Measurements from ENCODE around the gene SHROOM3. TPM values are rescaled to one million over a fixed set of nuclear protein-coding genes. Genes with fewer than 3 reads are reported as not detected.

The SHROOM3 gene
- total RNA-seq, 4 donors from 2014 or later: 20.3 to 50.9 (median 34.9) TPM

GRCh38 chr4:76435528-76436319, 695 bp downstream of the SHROOM3 start:
- no peak for DNase-seq
- WGBS, 2 donors: 50 to 52% methylated on average over 7 of the region's 7 CpGs
- Histone ChIP-seq H3K36me3 (no peaks in the 10 kb centered on the region), H3K27ac (peak overlapping the region in 1 of 4 donors; percentile 13), H3K9me3 (no peaks in the 10 kb centered on the region), H3K4me3 (peak overlapping the region in 2 of 4 donors; percentile 16 to 31), H3K27me3 (peaks cover 0 to 4% (median 0%) of the 10 kb centered on the region in 4 donors), H3K4me1 (peaks cover 0 to 19% (median 0%) of the 10 kb centered on the region in 3 donors)
- intact Hi-C loops (cut with DNase I): no loop called here
- TF ChIP-seq CTCF (IDR thresholded peaks at IDR 0.05) (no peak), POLR2A (IDR thresholded peaks at IDR 0.05) (no peak)

GRCh38 chr4:76439491-76439890, 4.5 kb downstream of the SHROOM3 start:
- Histone ChIP-seq H3K27ac (no peak overlapping the region), H3K4me3 (no peak overlapping the region), H3K9me3 (no peaks in the 10 kb centered on the region), H3K4me1 (peaks cover 0 to 17% (median 0%) of the 10 kb centered on the region in 3 donors), H3K27me3 (peaks cover 0 to 4% (median 0%) of the 10 kb centered on the region in 4 donors), H3K36me3 (no peaks in the 10 kb centered on the region)
- intact Hi-C loops (cut with DNase I): no loop called here
- no peak for DNase-seq
- WGBS, 2 donors: 90 to 93% methylated on average over 2 of the region's 2 CpGs
- TF ChIP-seq POLR2A (IDR thresholded peaks at IDR 0.05) (no peak), CTCF (IDR thresholded peaks at IDR 0.05) (no peak)

- Histone ChIP-seq H3K9me3 (no peaks in the 10 kb centered on the region), H3K36me3 (no peaks in the 10 kb centered on the region), H3K27me3 (no peaks in the 10 kb centered on the region), H3K4me1 (no peaks in the 10 kb centered on the region), H3K4me3 (no peak overlapping the region), H3K27ac (no peak overlapping the region)
- intact Hi-C loops (cut with DNase I): no loop called here
- no peak for DNase-seq
- 78 to 81% methylated on average over 9 of the region's 9 CpGs for WGBS, 2 donors
- no peak for TF ChIP-seq POLR2A (IDR thresholded peaks at IDR 0.05)
- no peak for TF ChIP-seq CTCF (IDR thresholded peaks at IDR 0.05)
Measured at GRCh38 chr4:76441881-76442280, 6.9 kb downstream of the SHROOM3 start.

- WGBS, 2 donors: 79 to 89% methylated on average over 3 of the region's 3 CpGs
- Histone ChIP-seq H3K4me1 (no peaks in the 10 kb centered on the region), H3K9me3 (no peaks in the 10 kb centered on the region), H3K36me3 (no peaks in the 10 kb centered on the region), H3K4me3 (no peak overlapping the region), H3K27ac (no peak overlapping the region), H3K27me3 (no peaks in the 10 kb centered on the region)
- TF ChIP-seq POLR2A (IDR thresholded peaks at IDR 0.05) (no peak), CTCF (IDR thresholded peaks at IDR 0.05) (no peak)
- DNase-seq: no peak
- intact Hi-C loops (cut with DNase I): no loop called here
Measured at GRCh38 chr4:76442807-76443206, 7.8 kb downstream of the SHROOM3 start.

GRCh38 chr4:76443376-76443775, 8.3 kb downstream of the SHROOM3 start:
- intact Hi-C loops (cut with DNase I): no loop called here
- H3K4me1 ChIP-seq: no peaks in the 10 kb centered on the region
- no peak overlapping the region for H3K27ac ChIP-seq
- H3K27me3 ChIP-seq: no peaks in the 10 kb centered on the region
- H3K4me3 ChIP-seq: no peak overlapping the region
- WGBS, 2 donors: 92 to 100% methylated on average over 1 of the region's 1 CpG
- TF ChIP-seq POLR2A (IDR thresholded peaks at IDR 0.05) (no peak), CTCF (IDR thresholded peaks at IDR 0.05) (no peak)
- no peaks in the 10 kb centered on the region for H3K36me3 ChIP-seq
- no peak for DNase-seq
- H3K9me3 ChIP-seq: no peaks in the 10 kb centered on the region
